GM12891 (cell line): ENCODE measurements around the gene ADAMTS17.

Experiments
- PAX5 ChIP-seq: IDR thresholded peaks from 2 replicates; pipeline ENCODE4 v1.6.1; 2011; ENCODE audit warnings: low read length, moderate library complexity, mild to moderate bottlenecking; ENCODE audit not compliant: insufficient read depth, severe bottlenecking
- POLR2A ChIP-seq: IDR thresholded peaks from 2 replicates; pipeline ENCODE4 v1.6.1; 2011; ENCODE audit warnings: low read depth, low read length, control low read depth
- POLR2AphosphoS5 ChIP-seq: IDR thresholded peaks from 2 replicates; pipeline ENCODE4 v1.6.1; 2011; ENCODE audit warnings: low read depth, low read length, control low read depth
- SPI1 ChIP-seq: IDR thresholded peaks from 2 replicates; pipeline ENCODE4 v1.6.1; 2011; ENCODE audit warnings: low read depth, low read length, control low read depth
- TAF1 ChIP-seq: IDR thresholded peaks from 2 replicates; pipeline ENCODE4 v1.6.1; 2011; ENCODE audit warnings: low read depth, low read length, control low read depth

- no peak for TF ChIP-seq POLR2A
- no peak for TF ChIP-seq POLR2AphosphoS5
- no peak for TF ChIP-seq TAF1
- TF ChIP-seq SPI1: no peak
- TF ChIP-seq PAX5: no peak
Measured at GRCh38 chr15:99954361-99955180, 387.2 kb downstream of the ADAMTS17 start.
